Daoy (cell line): Measurements from ENCODE around the gene LOC101059915.
"Not testable (repeated sequence)": the region's sequence is repeated elsewhere in the genome, so short reads cannot be mapped to it uniquely, and the experiment has no call there.

Source experiments
- DNase-seq: peaks from one replicate; pipeline ENCODE4 v3.0.0-alpha.2; 2015; ENCODE audit warnings: low read depth

The LOC101059915 gene

DNA sequence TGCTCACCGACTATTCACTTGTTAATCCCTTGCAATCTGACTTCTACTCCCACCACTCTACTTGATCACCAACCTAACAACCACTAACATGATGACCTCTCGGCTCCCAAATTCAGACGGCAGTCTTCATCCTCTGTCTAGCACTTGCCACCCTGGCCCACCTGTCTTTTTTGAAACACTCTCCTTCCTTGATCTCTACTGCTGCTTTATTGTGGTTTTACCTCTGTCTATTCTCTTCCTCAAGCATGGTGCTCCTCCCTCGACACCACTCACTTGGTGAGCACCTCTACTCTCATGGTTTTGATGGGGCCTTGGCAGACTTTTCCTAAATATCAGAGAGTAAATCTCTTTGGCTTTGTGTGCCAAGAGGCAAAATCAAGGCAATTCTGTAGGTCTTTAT, 27.3 kb upstream of the LOC101059915 start:
- DNase-seq = no peak

DNA sequence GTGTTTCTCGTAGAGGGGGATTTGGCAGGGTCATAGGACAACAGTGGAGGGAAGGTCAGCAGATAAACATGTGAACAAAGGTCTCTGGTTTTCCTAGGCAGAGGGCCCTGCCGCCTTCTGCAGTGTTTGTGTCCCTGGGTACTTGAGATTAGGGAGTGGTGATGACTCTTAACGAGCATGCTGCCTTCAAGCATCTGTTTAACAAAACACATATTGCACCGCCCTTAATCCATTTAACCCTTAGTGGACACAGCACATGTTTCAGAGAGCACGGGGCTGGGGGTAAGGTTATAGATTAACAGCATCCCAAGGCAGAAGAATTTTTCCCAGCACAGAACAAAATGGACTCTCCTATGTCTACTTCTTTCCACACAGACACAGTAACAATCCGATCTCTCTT, 22.9 kb upstream of the LOC101059915 start:
- DNase-seq = not testable (repeated sequence)

DNA sequence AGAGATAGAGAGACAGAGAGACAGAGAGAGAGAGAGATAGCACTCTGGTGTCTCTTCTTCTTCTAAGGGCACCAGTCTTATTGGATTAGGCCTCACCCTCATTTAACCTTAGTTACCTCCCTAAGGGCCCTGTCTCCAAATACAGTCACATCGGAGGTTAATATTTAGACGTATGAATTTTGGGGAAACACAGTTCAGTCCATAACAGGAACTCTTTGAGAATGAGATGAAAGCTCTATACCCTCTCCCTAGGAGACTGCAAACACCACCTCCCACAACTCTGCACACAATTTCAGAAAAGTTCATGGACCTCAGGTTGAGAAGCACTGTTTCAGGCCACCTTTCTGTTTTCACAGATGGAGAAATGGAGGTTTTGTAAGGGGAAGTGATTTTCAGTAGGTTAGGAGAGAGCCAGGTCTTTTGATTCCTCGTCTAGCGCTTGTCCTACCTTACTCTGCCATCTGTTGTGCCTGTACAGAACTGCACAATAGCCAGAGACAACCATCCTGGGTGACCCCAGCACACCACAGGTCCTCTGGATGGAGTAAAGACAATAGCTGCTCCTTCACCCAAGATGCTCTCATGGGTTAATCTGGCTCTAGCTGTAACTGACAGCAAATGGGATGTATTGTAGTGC, 16.9 kb upstream of the LOC101059915 start:
- DNase-seq = no peak

DNA sequence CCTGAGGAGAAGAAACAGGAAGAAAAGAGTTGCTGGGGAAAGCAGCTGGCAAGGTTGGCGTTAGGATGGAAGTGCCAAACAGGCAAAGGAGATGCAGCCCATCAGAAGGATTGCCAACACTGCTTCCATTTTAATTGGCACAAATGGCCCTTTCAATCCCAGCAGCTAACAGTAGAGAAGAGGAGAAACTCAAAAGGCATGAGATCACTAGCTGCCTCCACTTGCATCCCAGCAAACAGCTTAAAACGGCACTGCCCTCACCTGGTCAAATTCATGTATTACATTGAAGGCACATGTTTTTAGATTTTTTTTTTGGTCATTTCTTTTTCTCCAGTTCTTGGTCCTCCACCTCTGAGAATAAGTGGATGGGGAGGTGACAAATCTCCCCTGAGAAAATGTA, 14.9 kb upstream of the LOC101059915 start:
- DNase-seq = peak; percentile 32

DNA sequence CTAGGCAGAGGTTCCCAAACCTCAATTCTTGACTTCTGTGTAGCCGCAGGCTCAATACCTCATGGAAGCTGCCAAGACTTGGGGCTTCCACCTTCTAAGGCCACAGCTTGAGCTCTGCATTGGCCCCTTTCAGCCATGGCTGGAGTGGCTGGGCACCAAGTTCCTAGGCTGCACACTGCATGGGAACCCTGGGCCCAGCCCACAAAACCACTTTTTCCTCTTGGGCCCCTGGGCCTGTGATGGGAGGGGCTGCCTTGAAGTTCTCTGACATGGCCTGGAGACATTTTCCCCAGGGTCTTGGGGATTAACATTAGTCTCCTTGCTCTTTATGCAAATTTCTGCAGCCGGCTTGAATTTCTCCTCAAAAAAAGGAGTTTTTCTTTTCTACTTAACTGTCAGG, 14.0 kb upstream of the LOC101059915 start:
- DNase-seq = no peak

DNA sequence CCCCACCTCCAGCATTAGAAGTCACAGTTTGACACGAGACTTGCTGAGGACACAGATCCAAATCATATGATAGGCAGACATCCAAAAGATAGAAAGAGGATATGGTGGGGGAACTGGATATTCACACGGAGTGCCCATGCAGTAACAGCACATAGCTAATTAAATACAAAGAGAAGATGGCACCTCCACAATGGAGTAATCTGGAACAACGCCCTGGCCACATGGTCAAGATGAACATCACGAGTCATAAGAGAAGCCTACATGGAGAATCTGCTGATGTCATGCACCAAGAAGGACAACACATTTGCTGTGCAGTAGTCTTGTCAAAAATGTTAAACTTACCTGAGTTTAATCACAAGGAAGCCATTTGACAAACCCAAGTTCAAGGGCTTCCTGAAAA, 10.1 kb upstream of the LOC101059915 start:
- no peak for DNase-seq

DNA sequence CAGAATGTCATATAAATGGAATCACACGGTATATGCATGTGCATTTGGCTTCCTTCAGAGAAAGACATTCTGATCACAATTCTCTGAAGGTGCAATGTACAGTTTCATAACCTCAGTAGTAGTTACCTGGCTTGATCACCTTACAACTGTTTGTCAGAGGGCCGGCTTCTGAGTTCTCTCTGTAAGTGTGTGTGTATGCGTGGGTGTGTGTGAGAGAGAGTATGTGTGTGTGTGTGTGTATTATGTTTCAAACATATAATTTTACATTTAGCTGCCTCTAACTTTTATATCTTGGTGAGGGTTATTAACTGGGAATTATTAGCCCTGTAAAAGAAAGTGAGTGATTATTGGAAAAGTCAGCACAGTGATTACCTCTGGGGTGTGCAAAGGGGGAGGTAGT, 8.0 kb upstream of the LOC101059915 start:
- no peak for DNase-seq

DNA sequence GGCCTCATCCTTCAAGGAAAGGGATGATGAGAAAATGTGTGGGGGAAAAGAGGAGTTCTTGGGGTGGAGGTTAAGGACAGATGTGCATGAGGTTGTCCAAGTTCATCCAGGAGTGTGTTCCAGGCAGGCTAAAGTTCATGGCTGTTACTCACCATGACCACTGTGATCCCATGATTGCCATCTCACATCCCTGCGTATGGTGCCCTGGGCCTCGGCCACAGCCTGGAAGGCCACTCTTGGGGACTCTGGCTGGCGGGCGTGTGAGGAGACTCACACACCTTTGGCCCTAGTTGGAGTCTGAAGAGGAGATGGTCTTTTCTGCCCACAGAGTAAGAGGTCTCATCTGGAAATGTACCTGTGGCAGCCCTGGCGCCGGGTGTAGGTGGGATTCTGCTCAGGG, 7.4 kb upstream of the LOC101059915 start:
- no peak for DNase-seq

DNA sequence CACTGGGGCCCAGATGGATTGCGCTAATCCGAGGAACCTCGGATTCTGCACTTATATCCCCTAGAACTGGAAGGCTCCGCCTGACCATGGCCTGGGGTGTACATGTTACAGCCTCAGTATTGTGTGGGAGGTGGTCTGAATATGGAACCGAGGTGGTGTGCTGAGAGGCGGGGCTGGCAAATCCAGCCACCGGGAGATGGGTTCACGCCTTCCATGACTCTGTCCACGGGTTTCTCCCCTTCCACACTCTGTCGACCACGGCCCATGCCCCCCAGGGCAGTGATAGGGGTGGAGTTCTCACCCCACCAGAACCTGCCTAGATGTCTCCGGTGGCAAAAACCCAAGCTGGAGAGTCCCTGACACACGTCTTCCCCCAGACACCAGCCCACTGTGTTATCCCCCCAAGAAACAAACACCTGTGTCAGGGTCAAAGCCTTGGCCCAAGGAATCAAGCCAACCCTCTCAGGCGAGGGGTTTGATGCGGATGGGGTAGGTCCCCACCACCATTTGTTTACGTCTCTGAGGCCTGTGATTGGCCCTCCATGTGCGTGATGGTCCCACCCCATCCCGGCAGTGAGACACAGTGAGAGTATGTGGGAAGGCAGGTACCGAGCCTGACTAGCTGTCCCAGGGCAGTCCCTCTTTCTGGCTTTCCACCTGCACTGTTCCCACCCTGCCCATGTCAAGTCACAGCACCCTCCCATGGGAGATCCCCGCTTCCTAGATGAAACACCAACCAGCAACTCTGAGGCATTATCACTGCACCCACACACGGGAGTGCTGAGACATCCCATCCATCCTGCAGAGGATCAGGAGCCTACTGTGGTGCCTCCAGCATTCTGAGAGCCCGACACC, 6.6 kb upstream of the LOC101059915 start:
- no peak for DNase-seq

DNA sequence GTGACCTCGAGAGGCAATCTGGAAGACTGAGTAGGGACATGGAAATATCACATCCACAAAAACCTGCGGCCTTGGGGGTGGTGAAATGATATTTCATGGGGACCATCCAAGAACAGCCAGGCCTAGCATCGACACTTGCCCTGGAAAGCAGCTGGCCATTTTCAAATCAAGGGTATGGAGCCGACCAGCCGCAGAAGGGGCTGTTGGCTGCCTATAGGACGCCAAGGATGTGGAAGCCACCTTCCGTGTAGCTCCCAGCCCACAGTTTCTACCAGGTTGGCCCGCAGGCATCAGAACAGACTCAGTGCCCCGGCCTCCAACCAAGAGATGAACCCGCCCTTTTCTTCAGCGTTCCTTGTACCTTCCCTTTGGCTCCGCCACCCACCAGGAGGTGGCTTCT, 5.4 kb upstream of the LOC101059915 start:
- DNase-seq = no peak

DNA sequence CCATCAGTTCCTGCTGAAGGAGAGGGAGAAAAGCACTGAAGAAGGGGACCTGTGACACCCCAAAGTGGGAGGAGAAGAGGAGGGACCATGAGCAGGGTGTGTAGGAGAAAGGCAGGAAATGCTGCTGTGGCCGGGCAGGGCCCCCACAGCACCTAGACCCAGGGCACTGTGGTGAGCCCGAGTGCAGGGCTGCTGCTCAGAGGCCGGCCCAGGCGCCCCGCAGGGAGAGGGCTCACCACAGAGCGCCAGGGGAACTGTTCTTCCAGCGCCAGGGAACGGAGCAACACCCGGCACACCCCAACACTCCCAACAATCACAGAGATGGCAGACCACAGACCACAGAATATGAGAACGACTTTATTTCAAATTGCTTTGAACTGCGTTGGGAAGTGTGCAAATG, 4.7 kb upstream of the LOC101059915 start:
- DNase-seq = peak; percentile 18

DNA sequence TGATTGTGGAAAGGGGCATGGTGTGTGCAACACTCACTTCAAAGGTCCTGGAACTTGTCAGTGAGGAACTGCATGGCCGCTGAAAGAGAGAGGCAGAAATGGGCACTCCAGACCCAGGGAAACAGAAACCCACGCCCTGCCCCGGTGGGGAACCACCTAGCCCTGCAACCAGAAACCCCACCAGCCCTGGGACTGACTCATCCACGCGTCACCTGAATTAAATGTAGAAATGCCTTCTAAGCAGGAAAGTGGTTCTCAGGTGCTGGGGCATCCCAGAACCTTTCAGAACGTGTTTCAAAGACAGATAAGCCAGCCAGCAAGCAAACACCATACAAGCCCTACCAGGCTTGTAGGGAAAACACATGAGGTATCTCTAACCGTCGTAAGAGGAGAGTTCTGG, 4.1 kb upstream of the LOC101059915 start:
- not testable (repeated sequence) for DNase-seq

DNA sequence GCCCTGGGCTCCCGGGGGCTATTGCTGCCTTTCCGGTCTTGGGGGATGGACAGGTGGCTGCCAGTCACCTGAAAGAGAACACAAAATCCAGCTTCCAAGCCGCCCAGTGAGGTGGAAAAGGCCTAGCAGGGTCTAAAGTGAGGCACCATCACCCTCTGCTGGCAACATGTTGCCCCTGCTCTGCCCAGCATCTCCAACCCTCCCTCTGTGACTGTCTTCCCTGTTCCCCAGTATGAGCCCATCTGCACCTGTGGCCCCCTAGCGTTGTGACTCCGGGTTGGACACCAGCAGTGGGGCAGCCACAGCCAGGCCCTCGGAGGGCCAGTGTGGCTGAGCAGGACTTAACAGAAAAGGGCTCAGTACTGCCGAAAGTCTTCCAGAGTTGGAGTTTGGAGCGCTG, 3.1 kb upstream of the LOC101059915 start:
- DNase-seq = peak; percentile 49

DNA sequence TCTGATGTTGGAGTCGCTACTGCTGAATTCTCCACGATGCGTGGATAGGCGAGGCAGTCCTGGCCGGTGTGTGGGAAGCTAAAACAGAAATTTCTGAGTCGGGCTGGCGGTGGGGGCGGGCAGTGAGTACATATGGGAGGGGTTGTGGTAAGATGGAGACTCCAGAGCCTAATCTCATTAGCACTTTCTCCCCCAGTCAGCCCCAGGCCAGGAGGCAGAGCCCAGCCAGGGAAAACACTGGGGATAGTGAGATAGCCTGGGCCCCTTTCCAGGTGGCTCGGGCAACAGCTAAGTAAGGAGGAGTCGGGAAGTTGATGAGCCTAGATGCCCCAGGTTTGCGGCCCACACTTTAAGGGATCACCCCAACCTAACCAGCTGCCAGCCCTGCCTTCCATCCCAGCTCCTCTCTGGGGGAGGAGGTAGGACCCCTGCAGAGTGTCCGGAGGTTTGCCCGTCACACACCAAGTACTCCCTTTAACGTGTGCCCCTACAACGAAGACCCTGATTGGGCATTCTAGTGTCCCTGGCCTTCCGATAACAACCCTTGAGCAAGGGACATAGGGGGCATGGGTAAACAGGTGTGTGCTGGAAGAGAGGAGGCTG, 2.4 kb upstream of the LOC101059915 start:
- no peak for DNase-seq

DNA sequence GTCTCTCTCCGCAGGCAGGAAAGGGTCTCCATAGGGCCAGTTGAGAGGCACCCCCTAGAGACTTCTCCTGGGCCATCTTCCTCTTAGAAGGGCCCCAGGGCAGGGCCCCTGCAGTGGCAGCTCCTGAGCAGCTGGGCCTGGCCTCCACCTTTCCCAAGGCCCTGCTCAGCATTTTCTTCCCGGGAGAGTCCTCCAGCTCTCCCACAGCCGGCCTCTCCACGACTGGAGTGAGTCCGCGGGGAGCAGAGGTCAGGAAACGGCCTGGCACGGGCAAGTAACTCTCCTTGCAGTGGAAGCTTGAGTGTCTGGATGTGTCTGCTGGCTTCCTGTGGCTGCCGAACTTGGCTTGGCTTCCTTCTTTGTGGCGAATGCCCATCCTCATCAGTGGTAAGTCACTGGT, 1.6 kb upstream of the LOC101059915 start:
- DNase-seq = no peak

DNA sequence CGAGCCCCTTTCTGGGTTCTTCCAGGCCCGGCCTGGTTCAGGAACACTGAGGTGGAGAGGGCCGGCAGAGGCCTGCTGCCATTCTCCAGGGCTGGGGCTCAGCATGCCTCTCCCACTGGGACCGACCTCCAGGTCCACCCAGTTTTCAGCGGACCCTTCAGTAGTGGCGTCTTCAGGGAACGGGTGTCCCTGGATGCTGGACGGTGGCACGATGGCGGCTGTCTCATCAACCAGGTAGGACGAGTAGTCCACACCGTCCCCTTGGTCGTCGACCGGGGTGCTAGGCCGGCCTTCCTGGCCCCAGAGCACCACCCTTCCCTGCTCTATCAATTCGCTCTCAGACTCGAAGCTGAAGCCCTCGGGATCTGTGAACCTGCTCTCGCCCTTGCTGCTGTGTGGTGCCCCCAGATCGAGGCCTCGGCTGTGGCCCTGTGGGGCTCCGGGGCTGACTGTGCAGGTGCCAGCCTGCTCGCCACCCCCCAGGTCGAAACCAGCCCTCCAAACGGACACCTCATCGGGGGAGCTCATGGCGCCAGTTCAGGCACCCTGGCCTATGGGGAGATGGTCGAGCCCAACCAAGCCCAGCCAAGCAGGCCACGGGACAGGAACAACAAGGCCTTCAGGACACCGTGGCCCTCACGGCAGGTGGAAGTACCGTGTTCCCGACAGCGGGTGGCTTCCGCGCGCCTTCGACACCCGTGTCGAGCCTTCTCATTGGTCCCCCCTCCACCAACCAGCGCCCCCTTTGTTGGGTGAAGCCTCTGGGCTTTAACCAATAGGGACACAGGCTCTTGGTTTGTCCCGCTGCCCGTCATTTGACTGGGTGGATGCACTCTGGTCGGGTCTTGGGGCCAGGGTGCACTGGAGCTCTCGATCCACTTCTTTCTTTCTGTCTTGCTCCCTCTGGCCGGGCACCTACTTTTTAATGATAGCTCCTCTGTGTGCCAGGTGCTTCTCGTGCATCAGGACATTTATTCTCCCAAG, 814 bp upstream of the LOC101059915 start:
- DNase-seq = no peak

DNA sequence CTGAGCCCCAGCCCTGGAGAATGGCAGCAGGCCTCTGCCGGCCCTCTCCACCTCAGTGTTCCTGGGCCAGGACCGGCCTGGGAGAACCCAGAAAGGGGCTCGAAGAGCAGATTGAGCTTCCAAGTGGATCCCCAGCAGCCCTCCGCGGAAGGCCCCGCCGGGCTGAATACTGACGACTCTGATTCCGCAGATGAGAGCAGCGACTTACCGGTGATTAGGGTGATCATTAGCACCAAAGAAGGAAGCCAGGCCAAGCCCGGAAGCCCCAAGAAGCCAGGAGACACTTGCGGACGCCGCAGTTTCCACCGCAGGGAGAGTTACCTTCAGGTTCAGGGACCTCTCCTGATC, 876 bp downstream of the LOC101059915 start:
- no peak for DNase-seq

DNA sequence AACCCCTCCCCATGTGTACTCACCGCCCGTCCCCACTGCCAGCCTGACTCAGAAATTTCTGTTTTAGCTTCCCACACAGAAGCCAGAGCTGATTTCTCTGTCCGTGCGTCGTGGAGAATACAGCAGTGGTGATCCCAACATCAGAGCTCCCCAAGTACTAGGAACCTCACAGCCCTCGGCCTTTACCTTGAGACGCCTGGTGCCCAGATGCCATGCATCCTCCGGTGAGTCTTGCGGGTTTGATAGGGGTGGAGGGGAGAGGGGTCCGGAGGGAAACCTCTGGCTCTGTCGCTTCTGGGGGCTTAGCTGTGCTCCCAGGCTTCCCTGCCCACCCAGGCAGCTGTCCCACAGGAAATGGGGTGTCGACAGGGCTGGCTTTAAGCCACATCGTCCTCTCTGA, 2.1 kb downstream of the LOC101059915 start:
- DNase-seq = no peak

DNA sequence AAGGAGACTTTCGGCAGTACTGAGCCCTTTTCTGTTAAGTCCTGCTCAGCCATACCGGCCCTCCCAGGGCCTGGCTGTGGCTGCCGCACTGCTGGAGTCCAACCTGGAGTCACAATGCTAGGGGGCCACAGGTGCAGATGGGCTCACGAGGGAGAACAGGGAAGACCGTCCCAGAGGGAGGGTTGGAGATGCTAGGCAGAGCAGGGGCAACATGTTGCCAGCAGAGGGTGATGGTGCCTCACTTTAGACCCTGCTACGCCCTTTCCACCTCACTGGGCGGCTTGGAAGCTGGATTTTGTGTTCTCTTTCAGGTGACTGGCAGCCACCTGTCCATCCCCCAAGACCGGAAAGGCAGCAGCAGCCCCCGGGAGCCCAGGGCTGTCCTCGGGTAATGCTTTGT, 2.6 kb downstream of the LOC101059915 start:
- peak; percentile 35 for DNase-seq

DNA sequence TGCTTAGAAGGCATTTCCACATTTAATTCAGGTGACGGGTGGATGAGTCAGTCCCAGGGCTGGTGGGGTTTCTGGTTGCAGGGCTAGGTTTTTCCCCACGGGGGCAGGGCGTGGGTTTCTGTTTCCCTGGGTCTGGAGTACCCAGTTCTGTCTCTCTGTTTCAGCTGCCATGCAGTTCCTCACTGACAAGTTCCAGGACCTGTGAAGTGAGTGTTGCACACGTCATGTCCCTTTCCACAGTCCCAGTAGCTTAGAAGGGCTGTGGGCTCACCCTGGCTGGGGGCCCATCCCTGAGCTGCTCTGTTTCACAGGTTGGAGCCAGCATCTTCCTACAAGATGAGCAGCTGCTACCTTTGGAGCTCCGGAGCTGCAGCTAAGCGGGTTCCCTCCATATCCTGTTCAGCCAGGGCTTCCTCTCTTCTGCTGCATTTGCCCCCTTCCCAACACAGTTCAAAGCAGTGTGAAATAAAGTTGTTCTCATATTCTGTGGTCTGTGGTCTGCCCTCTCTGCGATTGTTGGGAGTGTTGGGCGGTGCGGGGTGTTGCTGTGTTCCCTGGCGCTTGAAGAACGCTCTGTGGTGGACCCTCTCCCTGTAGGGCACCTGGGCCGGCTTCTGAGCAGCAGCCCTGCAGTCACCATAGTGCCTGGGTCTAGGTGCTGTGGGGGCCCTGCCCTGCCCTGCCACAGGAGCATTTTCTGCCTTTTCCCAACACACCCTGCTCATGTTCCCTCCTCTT, 3.9 kb downstream of the LOC101059915 start:
- no peak for DNase-seq

DNA sequence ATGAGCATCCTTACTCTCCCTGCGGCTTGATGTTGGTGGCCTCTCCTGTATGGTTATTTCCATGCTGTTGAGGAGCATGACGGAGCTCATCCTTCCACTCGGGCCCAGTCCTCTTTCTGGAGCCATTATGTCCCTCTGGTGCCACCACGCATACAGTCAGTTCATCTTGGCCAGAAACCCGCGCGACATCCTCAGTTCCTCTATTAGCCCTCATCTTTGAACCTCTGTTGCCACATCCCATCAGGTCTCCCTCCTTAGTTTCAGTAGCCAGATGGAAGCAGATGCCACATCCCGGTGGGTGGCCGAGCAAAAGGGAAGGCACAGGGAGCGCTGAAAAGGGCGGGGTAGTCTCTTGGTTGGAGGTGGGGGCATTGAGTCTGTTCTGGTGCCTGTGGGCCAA, 4.6 kb downstream of the LOC101059915 start:
- DNase-seq = no peak
